Measurements from ENCODE around the gene C20orf202. TPM values are rescaled to one million over a fixed set of nuclear protein-coding genes. Genes with fewer than 3 reads are reported as not detected.

Gene C20orf202
- total RNA-seq (0.21 TPM), polyA plus RNA-seq (0.09 TPM)

GRCh38 chr20:1202762-1203504 lies at the start of gene C20orf202:
C20orf202 (plus strand) TSS chr20:1203454; CDS start chr20:1203586, 132 bp downstream.
- no peaks in the 10 kb centered on the region for H3K4me1 ChIP-seq (ENCODE audit: insufficient read depth)
- H3K4me3 ChIP-seq (ENCODE audit: low read depth, low read length) = no peak within 1 kb of the TSS
- H3K27ac ChIP-seq (ENCODE audit: low read depth) = no peak within 1 kb of the TSS
- 65% methylated on average over 5 of the region's 5 CpGs for WGBS
- DNase-seq (ENCODE audit: extremely low spot score) = no peak
- H3K36me3 ChIP-seq (ENCODE audit: insufficient read depth) = no peaks in the 10 kb centered on the region

- H3K4me1 ChIP-seq (ENCODE audit: insufficient read depth) = no peaks in the 10 kb centered on the region
- H3K36me3 ChIP-seq (ENCODE audit: insufficient read depth) = peaks cover 2% of the 10 kb centered on the region
- DNase-seq (ENCODE audit: extremely low spot score) = no peak
- H3K4me3 ChIP-seq (ENCODE audit: low read depth, low read length) = no peak overlapping the region
- H3K27ac ChIP-seq (ENCODE audit: low read depth) = no peak overlapping the region
These were observed 49.0 kb upstream of the C20orf202 start for GRCh38 chr20:1154226-1154625.

- 96% methylated on average over 1 of the region's 1 CpG for WGBS
- Histone ChIP-seq H3K4me3 (ENCODE audit: low read depth, low read length) (no peak overlapping the region), H3K27ac (ENCODE audit: low read depth) (no peak overlapping the region), H3K4me1 (ENCODE audit: insufficient read depth) (no peaks in the 10 kb centered on the region), H3K36me3 (ENCODE audit: insufficient read depth) (peaks cover 2% of the 10 kb centered on the region)
- DNase-seq (ENCODE audit: extremely low spot score) = no peak
These were observed 48.6 kb upstream of the C20orf202 start for GRCh38 chr20:1154691-1155090.

DNA sequence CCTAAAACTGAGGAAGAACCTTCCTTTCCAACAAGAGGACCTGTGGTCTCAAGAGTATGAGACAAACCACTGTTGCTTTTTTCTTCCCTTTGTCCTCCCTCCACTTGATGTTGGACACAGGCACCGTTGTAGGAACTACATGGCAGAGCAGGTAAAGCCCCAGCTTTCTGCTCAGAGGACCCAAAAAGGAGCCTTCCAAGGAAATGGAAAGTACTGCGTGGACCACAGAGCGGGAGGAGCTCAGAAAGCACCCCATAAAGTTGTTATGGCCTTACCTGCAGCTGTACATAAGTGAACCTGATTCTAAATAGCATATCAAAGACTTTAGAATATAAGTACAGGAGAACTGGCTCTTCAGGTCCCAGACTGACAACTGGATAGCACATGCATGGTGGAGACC lies 47.9 kb upstream of the C20orf202 start:
- peaks cover 2% of the 10 kb centered on the region for H3K36me3 ChIP-seq (ENCODE audit: insufficient read depth)
- no peak for DNase-seq (ENCODE audit: extremely low spot score)
- no peak overlapping the region for H3K4me3 ChIP-seq (ENCODE audit: low read depth, low read length)
- no peak overlapping the region for H3K27ac ChIP-seq (ENCODE audit: low read depth)
- no peaks in the 10 kb centered on the region for H3K4me1 ChIP-seq (ENCODE audit: insufficient read depth)
- 98% methylated on average over 3 of the region's 3 CpGs for whole genome bisulfite sequencing

GRCh38 chr20:1160496-1160895 lies 42.8 kb upstream of the C20orf202 start:
- peaks cover 6% of the 10 kb centered on the region for H3K36me3 ChIP-seq (ENCODE audit: insufficient read depth)
- H3K4me3 ChIP-seq (ENCODE audit: low read depth, low read length) = no peak overlapping the region
- DNase-seq (ENCODE audit: extremely low spot score) = no peak
- WGBS = 96% methylated on average over 10 of the region's 10 CpGs
- H3K4me1 ChIP-seq (ENCODE audit: insufficient read depth) = no peaks in the 10 kb centered on the region
- no peak overlapping the region for H3K27ac ChIP-seq (ENCODE audit: low read depth)

DNA sequence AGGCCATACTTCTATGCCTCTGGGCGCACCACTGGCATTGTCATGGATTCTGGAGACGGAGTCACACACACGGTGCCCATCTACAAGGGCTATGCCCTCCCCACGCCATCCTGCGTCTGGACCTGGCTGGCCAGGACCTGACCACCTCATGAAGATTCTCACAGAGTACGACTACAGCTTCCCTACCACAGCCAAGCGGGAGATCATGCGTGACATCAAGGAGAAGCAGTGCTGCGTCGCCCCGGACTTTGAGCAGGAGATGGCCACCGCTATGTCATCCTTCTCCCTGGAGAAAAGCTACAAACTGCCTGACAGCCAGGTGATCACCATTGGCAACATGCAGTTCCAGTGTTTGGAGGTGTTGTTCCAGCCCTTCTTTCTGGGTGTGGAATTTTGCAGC lies 42.3 kb upstream of the C20orf202 start:
- no peak overlapping the region for H3K4me3 ChIP-seq (ENCODE audit: low read depth, low read length)
- no peaks in the 10 kb centered on the region for H3K4me1 ChIP-seq (ENCODE audit: insufficient read depth)
- 99% methylated on average over 12 of the region's 12 CpGs for WGBS
- peaks cover 7% of the 10 kb centered on the region for H3K36me3 ChIP-seq (ENCODE audit: insufficient read depth)
- H3K27ac ChIP-seq (ENCODE audit: low read depth) = no peak overlapping the region
- no peak for DNase-seq (ENCODE audit: extremely low spot score)

GRCh38 chr20:1163105-1163504 lies 40.1 kb upstream of the C20orf202 start:
- DNase-seq (ENCODE audit: extremely low spot score) = no peak
- Histone ChIP-seq H3K4me3 (ENCODE audit: low read depth, low read length) (no peak overlapping the region), H3K27ac (ENCODE audit: low read depth) (no peak overlapping the region), H3K36me3 (ENCODE audit: insufficient read depth) (peaks cover 11% of the 10 kb centered on the region), H3K4me1 (ENCODE audit: insufficient read depth) (no peaks in the 10 kb centered on the region)
- WGBS = 95% methylated on average over 6 of the region's 6 CpGs

DNA sequence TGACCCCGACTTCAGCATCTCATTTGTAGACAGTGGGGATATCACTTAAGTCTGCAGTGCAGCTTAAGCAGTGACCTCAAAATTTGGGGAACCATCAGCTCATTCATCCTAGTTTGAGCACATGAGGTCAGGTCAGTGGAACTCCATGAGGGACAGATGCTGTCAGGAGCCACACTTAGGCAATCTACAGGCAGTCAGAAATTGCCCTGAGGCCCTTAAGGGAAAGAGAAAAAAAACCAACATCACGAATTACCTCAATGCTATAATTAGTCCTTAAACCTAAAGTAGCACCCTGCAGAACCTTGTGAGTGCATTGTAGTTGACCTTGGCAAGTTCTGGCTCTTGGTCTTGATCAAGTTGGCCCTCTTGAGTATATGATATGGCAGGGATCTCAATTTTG lies 39.6 kb upstream of the C20orf202 start:
- Histone ChIP-seq H3K4me1 (ENCODE audit: insufficient read depth) (no peaks in the 10 kb centered on the region), H3K36me3 (ENCODE audit: insufficient read depth) (peaks cover 11% of the 10 kb centered on the region), H3K27ac (ENCODE audit: low read depth) (no peak overlapping the region), H3K4me3 (ENCODE audit: low read depth, low read length) (no peak overlapping the region)
- DNase-seq (ENCODE audit: extremely low spot score) = no peak
- 94% methylated on average over 2 of the region's 2 CpGs for WGBS

DNA sequence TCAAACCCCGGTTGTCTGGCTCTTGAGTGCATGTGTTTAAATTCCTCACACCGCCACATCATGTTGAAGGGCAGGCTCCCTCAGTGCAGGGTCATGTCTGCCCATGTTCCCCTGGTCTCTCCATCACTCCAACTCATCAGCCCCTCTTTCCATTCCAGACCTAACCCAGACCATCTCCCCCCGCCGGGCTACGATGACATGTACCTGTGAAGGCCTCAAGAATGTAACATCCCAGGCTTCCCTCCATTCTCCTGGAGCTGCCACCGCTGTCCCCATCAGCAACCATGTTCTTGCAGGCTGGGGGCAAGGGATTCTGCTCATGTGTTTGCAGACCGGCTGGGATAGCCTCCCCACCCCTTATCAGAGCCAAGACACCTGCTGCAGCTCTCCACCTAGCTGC lies 38.4 kb upstream of the C20orf202 start:
- Histone ChIP-seq H3K36me3 (ENCODE audit: insufficient read depth) (peaks cover 11% of the 10 kb centered on the region), H3K27ac (ENCODE audit: low read depth) (no peak overlapping the region)
- WGBS = 97% methylated on average over 7 of the region's 7 CpGs

DNA sequence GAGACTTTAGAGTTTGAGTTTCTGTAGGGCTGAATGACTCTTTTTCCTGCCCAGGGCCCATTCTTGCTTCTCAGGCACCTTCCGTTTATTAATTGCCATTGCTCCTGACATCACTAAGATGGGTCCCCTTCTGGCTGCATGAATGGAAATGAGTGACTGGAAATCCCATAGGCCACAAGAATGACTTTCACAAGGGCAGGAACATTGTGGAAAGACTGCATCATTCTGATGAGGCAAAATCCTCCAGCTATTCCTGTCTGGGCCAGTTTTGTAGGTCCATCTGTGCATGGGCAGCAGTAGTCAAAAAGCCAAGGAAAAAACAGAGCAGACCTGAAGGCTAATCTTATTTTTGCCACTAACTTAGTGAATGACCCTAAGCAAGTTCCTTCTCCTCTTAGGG lies 37.7 kb upstream of the C20orf202 start:
- Histone ChIP-seq H3K4me1 (ENCODE audit: insufficient read depth) (no peaks in the 10 kb centered on the region), H3K36me3 (ENCODE audit: insufficient read depth) (peaks cover 13% of the 10 kb centered on the region), H3K27ac (ENCODE audit: low read depth) (no peak overlapping the region), H3K4me3 (ENCODE audit: low read depth, low read length) (no peak overlapping the region)
- WGBS = 97% methylated on average over 1 of the region's 1 CpG
- no peak for DNase-seq (ENCODE audit: extremely low spot score)

More for the DNA sequence above, 38.4 kb upstream of the C20orf202 start:
- no peaks in the 10 kb centered on the region for H3K4me1 ChIP-seq (ENCODE audit: insufficient read depth)
- H3K4me3 ChIP-seq (ENCODE audit: low read depth, low read length) = no peak overlapping the region
- DNase-seq (ENCODE audit: extremely low spot score) = no peak

DNA sequence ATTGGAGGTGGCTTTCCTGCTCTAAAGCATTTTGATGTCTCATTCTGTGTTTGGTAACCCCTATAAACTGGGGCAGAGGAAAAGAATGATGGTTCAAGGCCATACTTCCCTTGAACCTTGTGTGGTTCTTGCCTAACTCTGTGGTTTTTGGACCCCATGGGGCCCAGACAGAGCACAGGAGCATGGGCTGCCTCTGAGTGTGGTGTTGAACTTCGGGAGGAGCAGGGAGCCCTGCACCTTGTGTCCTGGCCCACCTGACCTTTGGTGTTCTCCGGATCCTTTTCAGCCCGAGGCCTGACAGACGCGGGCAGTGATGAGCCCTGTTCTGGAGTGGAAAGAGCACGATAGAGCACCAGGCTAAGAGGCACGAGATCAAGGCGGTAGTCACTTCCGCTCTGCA lies 37.3 kb upstream of the C20orf202 start:
- Histone ChIP-seq H3K36me3 (ENCODE audit: insufficient read depth) (peaks cover 13% of the 10 kb centered on the region), H3K4me1 (ENCODE audit: insufficient read depth) (no peaks in the 10 kb centered on the region), H3K4me3 (ENCODE audit: low read depth, low read length) (no peak overlapping the region), H3K27ac (ENCODE audit: low read depth) (no peak overlapping the region)
- DNase-seq (ENCODE audit: extremely low spot score) = no peak
- WGBS = 97% methylated on average over 9 of the region's 9 CpGs

DNA sequence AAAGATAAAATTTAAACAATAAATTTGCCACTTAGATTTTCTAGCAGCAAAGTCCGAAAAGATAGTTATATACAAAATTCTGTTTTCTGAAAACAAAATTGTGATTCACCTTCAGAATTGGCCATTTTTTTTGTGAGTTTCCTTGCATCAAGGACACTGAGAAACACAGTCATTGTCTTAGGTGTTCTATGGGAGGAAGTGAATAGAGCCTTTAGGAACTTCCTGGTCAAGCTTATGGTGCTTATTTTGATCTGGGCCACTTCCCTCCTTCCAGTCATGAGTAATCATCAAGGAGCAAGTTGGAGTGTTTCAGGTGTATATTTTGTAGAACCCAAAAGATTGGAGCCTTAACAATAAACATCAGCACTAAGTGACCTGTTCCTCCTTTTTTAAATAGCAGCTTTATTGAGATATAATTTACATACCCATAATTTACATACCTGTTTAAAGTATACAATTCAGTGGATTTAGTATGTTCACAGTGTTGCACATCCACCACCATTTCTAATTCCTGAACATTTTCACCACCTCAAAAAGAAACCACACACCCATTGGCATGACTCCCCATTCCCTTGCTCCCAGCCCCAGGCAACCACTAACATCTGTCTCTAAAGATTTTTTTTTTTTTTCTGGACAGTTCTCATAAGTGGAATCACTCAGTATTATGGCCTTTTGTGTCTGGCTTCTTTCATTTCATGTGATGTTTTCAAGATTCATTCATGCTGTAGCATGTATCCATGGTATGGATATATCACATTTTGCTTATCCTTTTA lies 36.1 kb upstream of the C20orf202 start:
- no peak for DNase-seq (ENCODE audit: extremely low spot score)
- Histone ChIP-seq H3K27ac (ENCODE audit: low read depth) (no peak overlapping the region), H3K4me1 (ENCODE audit: insufficient read depth) (no peaks in the 10 kb centered on the region), H3K4me3 (ENCODE audit: low read depth, low read length) (no peak overlapping the region), H3K36me3 (ENCODE audit: insufficient read depth) (peaks cover 13% of the 10 kb centered on the region)
- 89% methylated on average over 1 of the region's 1 CpG for WGBS

GRCh38 chr20:1169224-1169623 lies 34.0 kb upstream of the C20orf202 start:
- 95% methylated on average over 5 of the region's 5 CpGs for WGBS
- Histone ChIP-seq H3K27ac (ENCODE audit: low read depth) (no peak overlapping the region), H3K4me3 (ENCODE audit: low read depth, low read length) (no peak overlapping the region), H3K36me3 (ENCODE audit: insufficient read depth) (peaks cover 9% of the 10 kb centered on the region), H3K4me1 (ENCODE audit: insufficient read depth) (no peaks in the 10 kb centered on the region)
- no peak for DNase-seq (ENCODE audit: extremely low spot score)

- no peak overlapping the region for H3K4me3 ChIP-seq (ENCODE audit: low read depth, low read length)
- no peak for DNase-seq (ENCODE audit: extremely low spot score)
- peaks cover 2% of the 10 kb centered on the region for H3K36me3 ChIP-seq (ENCODE audit: insufficient read depth)
- 48% methylated on average over 4 of the region's 4 CpGs for WGBS
- H3K27ac ChIP-seq (ENCODE audit: low read depth) = no peak overlapping the region
- H3K4me1 ChIP-seq (ENCODE audit: insufficient read depth) = no peaks in the 10 kb centered on the region
These were observed 31.7 kb upstream of the C20orf202 start for GRCh38 chr20:1171461-1172093.

All from urinary bladder (tissue), 4 donors.